NCI-H2196 treated with DMSO at 0.1 percent for 48 hours (cell line): ENCODE results near the gene FKRP.

Experiments used
- DNase-seq: peaks from one replicate; lab custom pipeline; 2025; ENCODE audit not compliant: unreplicated experiment; lab: John Stamatoyannopoulos, UW

FKRP gene

DNA sequence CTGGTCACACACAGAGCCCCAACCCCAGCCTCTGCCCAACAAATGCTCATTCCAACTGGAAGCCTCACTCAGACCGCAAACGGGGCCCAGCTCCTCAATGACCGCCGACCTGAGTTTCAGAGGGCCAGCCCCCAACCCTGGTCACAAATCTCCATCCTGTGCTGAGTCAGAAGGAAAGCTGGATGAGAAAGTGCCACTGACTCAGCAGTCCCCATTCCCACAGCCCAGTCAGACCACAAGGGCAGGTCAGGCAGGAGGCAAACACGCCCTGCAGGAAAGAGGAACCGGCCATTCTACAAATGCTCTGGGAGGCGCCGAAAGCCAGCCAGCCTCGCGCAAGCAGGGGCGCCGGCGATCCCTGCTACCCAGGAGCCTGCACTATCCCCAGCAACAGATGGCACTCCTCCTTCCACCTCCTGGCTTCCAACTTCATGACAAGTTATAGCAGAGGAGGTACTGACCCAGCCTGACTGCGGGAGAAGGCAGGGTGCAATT is 14.8 kb upstream of the FKRP start:
- no peak for DNase-seq

GRCh38 chr19:46731584-46731983 is 14.3 kb upstream of the FKRP start:
- no peak for DNase-seq

- no peak for DNase-seq
These were observed 13.5 kb upstream of the FKRP start for GRCh38 chr19:46732172-46732938.

DNA sequence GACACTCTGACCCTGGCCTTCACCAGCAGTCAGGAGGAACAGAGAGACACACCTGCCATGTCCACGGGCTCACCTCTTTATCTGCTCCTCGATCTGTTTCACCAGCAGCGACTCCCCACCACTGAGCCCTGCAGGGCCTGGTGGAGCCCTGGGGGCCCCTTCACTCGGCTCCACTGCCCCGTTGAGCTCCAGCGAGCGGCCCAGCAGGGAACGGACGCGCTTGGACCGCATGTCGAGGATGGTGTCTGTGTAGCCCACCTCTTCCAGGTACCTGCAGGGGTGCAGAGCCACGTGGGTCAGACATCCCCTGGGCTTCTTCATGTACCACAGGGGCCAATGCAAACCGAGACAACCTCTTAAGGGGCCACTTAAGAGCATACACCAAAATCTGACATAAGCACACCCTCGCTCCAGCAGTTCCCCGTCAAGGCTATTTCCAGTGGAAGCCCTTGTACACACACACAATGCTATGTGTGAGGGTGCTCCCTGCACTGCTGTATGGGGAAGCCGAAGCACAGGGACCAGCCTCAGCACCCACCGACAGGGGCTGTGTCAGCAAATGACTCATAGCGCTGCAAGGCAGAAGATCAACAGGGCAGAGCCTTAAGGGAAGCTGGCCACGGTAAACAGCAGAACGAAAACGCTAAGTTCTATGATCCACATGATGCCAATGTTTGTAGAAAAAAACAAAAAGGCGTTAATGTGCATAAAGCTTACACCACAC is 12.7 kb upstream of the FKRP start:
- no peak for DNase-seq

GRCh38 chr19:46733690-46734292 is 12.1 kb upstream of the FKRP start:
- no peak for DNase-seq

GRCh38 chr19:46736531-46737297 is 9.1 kb upstream of the FKRP start:
- no peak for DNase-seq

GRCh38 chr19:46737298-46737654 is 8.6 kb upstream of the FKRP start:
- no peak for DNase-seq

- DNase-seq = no peak
These were observed 8.1 kb upstream of the FKRP start for GRCh38 chr19:46737761-46738171.

DNA sequence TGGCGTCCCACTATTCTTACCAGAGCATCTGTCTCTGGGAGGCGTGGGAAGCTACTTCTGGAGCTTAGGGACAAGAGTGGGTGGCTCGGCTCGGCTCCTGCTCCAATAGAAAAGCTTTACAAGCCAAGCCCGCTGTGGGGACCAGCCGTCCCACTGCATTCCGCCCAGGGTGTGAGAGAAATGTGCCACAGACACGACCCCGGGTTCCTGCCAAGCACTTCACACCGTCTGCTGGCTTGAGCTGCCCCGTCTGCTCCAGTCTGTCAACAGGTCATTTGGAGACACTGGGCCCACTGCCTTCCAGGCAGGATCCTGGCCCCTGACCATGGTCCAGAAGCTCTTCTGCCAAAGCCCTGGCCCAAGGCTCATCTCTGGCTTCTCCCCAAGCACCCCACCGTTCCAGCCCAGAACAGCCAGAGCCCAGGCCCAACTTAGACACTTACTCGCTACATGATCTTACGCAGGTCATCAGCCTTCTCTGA is 6.5 kb upstream of the FKRP start:
- no peak for DNase-seq

DNA sequence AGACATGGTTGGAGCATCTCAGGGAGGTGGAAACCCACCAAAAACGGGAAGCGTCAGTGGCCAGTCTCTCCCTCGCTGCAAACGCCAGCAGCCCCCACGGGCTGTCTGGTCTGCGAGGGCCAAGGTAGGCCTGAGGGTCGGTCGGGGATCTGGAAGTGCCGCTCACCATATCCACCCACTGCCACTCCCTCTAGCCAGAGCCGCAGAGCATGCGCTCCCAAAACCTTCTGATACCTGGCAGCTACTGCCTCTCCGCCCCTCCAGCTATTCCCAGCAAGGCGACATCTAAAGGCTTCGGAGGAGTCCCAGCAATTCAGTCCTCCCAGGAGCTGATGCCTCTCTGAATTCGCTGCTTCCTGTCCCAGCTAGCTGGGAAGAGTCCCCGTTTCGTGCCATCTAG is 4.4 kb upstream of the FKRP start:
- DNase-seq = no peak

DNA sequence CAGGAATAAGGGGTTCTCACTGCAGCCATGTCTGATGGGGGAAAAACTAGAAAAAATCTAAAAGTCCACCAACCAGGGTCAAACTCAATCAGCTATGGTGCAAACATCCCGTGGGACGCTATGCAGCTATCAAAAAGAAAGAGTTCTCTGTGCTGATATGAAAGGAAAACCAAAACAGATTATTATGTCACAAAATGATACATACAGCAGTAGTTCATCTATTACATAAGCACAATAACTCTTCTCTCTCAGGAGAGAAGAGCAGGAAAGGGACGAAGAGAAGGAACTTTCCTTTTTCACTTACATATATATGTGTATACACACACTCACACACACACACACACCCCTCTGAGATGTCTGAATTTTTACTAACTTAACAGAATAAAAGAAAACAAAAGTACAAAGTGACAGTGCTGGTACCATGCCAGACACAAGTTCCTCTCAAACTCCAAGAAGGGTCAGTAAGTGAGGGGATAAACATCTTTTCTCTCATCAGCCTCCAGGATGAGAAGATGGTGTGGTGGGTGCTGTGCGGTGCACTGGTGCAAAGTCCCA is 2.9 kb upstream of the FKRP start:
- DNase-seq = no peak

GRCh38 chr19:46744005-46744691 is 1.7 kb upstream of the FKRP start:
- no peak for DNase-seq

DNA sequence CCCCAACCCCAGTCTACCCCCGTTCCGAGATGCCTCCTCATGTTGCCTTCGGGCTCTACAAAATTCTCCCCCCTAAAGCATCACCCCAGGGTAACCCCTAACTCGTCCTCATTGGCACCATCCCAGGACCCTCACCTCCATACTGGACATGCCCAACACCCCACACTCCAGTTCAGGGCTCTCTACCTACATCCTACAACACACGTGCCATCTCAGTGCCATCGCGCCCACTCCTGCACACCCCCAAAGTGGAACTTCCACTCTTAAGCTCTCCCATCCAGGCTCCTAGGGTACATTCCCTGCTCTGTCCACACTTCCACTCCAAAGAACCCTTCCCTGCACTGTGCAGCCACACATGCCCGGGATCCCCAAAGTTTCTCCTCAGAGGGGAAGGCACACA is 827 bp upstream of the FKRP start:
- DNase-seq = no peak

DNA sequence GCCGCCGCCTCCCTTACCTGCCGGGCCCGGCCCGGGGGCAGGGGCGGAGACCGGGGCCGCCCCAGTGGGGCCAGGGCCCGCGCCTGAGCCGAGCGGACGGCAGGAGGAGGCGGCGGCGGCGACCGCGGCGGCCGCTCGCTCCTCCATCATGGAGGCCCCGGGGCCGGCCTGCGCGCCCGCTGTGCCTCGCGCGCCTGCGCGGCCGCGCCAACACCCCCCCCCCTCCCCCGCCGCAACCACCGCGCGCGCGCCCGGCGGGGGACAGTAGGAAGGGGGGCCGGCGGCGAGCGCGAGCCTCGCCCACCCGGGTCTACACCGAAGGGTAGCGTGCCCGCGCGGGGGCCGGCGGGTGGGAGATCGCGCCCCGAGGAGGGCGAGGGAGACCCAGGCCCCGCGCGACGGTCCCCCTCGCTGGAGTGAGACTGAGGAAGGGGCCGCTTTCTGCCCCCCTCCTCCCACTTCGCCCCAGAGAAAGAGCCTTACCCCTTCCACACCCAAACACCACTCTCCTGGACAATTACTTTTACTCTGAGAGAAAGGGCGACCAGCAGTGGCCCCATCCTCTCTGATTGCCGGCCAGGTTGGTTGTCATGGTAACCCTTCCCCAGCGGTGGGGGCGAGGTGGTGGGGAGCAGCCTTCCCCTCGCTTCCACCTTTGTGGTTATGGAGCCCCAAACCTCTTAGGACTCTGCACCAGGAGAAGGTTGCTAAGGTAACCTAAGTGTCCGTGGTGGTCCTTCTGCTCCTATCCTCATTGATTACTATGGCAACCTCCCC is 612 bp downstream of the FKRP start, which contains the start of gene STRN4:
Gene STRN4 (minus strand): TSS at position 170 of the 777 bp plus-strand sequence. CDS start 20 bp downstream, at position 150.
- DNase-seq = peak; percentile 29

DNA sequence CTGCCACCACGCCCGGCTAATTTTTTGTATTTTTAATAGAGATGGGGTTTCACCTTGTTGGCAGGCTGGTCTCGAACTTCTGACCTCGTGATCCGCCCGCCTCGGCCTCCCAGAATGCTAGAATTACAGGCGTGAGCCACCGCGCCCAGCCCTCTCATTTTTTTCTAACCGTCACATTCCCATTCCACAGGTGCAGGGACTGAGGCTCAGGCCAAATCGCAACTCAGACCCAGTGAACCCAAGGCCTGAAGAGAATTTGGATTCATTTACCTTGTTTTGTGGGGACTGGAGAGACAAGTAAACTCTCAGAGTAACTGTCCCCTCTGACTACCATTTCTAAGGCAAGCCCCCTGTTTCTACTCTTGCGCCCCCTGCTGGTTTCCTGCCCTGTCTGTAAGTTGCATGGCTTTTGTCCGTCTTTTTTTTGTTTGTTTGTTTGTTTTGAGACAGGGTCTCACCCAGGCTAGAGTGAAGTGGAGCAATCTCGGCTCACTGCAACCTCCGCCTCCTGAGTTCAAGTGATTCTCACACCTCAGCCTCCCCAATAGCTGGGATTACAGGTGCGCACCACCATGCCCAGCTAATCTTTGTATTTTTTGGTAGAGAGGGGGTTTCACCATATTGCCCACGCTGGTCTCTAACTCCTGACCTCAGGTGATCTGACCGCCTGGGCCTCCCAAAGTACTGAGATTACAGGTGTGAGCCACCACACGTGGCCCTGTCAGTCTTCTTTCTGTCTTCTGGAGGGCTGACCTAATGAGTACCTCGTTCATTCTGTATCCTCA is 2.7 kb downstream of the FKRP start:
- DNase-seq = no peak

DNA sequence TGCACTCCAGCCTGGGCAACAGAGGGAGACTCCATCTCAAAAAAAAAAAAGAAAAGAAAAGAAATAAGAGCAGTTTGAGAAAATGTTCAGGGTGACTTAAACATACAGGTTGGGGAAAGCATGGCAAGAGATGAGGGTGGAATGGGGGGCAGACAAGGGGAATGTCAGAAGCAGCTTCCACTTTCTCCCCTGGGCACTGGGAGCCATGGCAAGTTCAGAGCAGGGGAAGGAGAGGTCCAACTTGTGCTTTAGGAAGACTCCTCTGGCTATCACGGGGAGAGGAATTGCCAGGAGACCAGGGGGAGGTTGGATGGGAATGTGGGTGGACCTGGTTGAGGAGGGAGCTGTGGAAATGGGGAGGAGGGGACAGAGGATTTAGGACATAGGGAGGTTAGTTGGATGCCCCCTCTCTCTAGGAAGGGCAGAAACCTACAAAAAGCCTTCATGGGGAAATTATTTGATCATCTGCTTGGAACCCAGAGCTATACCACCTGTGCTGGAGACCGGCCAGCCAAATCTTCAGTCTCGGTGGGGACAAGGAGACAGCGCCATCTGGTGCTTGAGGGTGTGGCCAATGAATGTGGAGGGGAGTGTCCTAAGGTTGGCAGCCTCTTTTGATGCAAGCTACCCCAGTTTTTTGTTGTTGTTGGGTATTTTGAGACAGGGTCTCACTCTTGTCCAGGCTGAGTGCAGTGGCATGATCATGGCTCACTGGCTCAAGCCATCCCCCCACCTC is 7.7 kb downstream of the FKRP start:
- DNase-seq = peak; percentile 57

GRCh38 chr19:46755077-46755852 is 9.4 kb downstream of the FKRP start:
- DNase-seq = no peak
